WI38 (cell line): ENCODE data around the gene ALK.

ENCODE experiments used
- H3K4me3 ChIP-seq: 2 replicates; pipeline ENCODE4 v1.5.1; 2011; ENCODE audit warnings: low read depth, mild to moderate bottlenecking, control low read depth, low read length
- CTCF ChIP-seq: IDR thresholded peaks from 2 replicates; pipeline ENCODE4 v1.5.1; 2012; ENCODE audit warnings: low read depth, mild to moderate bottlenecking, control low read depth, low read length

Gene ALK

DNA sequence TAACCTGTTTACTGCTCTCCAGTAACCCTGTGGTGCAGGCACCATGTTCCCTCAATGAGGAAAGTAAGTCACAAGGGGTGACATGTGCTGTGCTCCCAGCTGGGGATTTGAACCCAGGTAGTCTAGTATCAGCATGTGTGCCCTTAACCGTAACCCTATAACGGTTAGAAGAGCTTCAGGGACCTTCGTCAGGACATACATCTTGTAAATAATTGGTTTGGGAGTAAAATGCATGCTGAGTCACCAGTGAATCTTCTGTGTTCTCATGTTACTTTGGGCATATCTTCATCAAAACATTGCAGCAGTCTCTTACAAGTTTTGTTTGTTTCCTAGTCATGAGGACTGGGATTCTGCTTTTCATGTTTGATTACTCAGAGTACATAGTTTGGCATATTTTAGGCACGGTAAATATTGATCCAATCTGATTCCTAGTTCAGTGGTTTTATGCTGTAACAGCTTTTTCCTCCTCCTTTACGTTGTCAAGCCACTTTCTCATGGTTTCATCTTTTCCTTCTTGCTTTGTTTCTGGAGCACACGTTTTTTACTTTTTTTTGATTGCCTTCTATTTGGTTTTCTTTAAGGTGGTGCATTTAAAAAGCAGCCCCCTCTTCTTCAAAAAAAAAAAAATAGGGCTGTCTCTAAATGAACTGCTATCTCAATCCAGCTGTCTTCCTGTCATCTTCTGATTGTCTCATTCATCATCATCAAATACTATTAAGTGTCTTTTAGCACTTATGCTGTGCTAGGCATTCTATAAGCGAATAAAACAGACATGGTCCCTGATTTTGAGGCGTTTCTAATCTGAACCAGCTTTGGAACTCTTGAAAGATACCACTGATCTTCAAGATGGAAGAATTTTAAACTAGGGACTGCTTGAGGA is 755.8 kb downstream of the ALK start:
- TF ChIP-seq CTCF: no peak
- no peak overlapping the region for H3K4me3 ChIP-seq

DNA sequence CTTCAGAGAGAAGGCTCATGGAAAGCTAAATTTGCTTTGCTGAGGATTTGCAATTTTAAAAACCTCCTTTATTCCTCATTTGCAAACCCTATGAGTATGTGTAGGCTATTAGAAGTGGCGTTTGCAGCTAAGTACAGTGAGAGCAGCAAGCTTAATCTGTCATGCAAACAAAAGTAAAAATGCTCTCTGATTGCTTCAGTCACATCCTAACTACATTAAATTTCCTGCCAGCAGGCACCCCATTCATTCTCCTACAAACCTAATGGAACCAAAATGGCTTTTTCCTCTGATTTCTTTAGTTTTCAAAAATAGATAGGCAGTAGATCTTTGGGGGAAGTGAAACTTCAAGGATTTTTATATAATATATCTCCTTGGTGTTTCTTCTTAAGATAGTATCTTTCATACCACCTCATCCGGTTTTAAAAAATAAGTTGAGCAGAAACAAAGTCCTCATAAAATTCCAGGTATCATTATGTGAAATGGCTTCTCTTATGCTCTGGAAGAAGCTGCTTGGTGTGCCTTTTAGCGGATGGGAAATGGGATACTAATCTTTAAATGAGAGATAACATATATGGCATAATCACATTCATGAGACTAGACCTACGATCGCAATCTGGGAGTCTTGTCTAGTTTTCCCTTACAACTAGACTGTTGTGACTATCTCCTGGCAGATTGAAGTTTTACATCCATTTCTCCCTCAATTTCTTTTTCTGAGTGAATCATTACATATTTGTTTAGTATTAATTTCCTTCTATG is 757.1 kb downstream of the ALK start:
- TF ChIP-seq CTCF: no peak
- no peak overlapping the region for H3K4me3 ChIP-seq

- TF ChIP-seq CTCF: no peak
- no peak overlapping the region for H3K4me3 ChIP-seq
These were observed 759.0 kb downstream of the ALK start for GRCh38 chr2:29162204-29162928.

- TF ChIP-seq CTCF: no peak
- no peak overlapping the region for H3K4me3 ChIP-seq
These were observed 761.2 kb downstream of the ALK start for GRCh38 chr2:29160184-29160583.

GRCh38 chr2:29159125-29159524 is 762.3 kb downstream of the ALK start:
- no peak overlapping the region for H3K4me3 ChIP-seq
- no peak for TF ChIP-seq CTCF

DNA sequence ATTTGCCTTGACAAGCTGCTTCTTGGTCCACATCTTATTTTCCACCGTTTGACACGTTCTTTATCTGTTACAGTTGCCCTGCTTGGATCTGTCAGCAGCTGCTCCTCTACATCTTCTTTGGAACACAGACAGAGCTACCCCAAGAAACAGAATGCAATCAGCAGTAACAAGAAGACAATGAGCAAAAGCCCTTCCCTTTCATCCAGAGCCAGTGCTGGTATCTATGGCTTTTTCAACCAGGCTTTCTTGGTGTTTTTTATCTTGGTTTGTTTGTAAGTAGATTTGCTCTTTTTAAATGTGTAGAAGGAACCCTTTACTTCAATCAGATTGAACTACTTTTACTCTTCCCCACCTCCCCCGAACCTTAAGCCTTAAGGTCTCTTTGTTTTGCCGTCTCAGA is 764.3 kb downstream of the ALK start:
- no peak overlapping the region for H3K4me3 ChIP-seq
- no peak for TF ChIP-seq CTCF
